ENCODE data around the gene SUMO1.
"Not testable (repeated sequence)": the region's sequence is repeated elsewhere in the genome, so short reads cannot be mapped to it uniquely, and the experiment has no call there.

Gene SUMO1

GRCh38 chr2:202267495-202267894, 29.1 kb upstream of the SUMO1 start:
- TF ChIP-seq, protein P1, sequence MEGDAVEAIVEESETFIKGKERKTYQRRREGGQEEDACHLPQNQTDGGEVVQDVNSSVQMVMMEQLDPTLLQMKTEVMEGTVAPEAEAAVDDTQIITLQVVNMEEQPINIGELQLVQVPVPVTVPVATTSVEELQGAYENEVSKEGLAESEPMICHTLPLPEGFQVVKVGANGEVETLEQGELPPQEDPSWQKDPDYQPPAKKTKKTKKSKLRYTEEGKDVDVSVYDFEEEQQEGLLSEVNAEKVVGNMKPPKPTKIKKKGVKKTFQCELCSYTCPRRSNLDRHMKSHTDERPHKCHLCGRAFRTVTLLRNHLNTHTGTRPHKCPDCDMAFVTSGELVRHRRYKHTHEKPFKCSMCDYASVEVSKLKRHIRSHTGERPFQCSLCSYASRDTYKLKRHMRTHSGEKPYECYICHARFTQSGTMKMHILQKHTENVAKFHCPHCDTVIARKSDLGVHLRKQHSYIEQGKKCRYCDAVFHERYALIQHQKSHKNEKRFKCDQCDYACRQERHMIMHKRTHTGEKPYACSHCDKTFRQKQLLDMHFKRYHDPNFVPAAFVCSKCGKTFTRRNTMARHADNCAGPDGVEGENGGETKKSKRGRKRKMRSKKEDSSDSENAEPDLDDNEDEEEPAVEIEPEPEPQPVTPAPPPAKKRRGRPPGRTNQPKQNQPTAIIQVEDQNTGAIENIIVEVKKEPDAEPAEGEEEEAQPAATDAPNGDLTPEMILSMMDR (IDR thresholded peaks at IDR 0.05; ENCODE audit: extremely low read depth, missing control alignments), result no peak

GRCh38 chr2:202265467-202266277, 27.3 kb upstream of the SUMO1 start, which contains the start of gene NOP58:
Gene NOP58, plus strand, starts transcription at chr2:202265763. Its CDS starts 179 bp downstream, at chr2:202265942.
- peak; percentile 87 for DNase-seq (ENCODE audit: low spot score)

More at GRCh38 chr2:202267495-202267894, 29.1 kb upstream of the SUMO1 start:
- DNase-seq (ENCODE audit: low spot score), result no peak

GRCh38 chr2:202261531-202261930, 23.1 kb upstream of the SUMO1 start:
- TF ChIP-seq, protein P1 (IDR thresholded peaks at IDR 0.05; ENCODE audit: extremely low read depth, missing control alignments), result no peak
- no peak for DNase-seq (ENCODE audit: low spot score)

More at GRCh38 chr2:202265467-202266277, 27.3 kb upstream of the SUMO1 start, which contains the start of gene NOP58:
- TF ChIP-seq, protein P1 (IDR thresholded peaks at IDR 0.05; ENCODE audit: extremely low read depth, missing control alignments), result no peak

DNA sequence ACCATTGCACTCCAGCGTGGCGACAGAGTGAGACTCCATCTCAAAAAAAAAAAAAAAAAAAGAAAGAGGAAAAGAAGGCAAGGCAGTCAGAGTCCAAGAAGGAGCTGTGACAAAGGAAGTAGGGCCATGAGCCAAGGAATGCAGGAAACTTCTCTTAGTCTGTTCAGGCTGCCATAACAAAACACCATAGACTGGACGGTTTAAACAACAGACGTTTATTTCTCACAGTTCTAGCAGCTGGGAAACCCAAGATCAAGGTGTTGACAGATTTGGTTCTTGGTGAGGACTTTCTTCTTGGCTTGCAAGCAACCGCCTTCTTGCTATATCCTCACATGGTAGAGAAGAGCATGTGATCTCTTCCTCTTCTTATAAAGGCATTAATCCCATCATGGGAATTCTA, 13.1 kb upstream of the SUMO1 start:
- no peak for DNase-seq (ENCODE audit: low spot score)
- TF ChIP-seq, protein P1 (IDR thresholded peaks at IDR 0.05; ENCODE audit: extremely low read depth, missing control alignments), result no peak

DNA sequence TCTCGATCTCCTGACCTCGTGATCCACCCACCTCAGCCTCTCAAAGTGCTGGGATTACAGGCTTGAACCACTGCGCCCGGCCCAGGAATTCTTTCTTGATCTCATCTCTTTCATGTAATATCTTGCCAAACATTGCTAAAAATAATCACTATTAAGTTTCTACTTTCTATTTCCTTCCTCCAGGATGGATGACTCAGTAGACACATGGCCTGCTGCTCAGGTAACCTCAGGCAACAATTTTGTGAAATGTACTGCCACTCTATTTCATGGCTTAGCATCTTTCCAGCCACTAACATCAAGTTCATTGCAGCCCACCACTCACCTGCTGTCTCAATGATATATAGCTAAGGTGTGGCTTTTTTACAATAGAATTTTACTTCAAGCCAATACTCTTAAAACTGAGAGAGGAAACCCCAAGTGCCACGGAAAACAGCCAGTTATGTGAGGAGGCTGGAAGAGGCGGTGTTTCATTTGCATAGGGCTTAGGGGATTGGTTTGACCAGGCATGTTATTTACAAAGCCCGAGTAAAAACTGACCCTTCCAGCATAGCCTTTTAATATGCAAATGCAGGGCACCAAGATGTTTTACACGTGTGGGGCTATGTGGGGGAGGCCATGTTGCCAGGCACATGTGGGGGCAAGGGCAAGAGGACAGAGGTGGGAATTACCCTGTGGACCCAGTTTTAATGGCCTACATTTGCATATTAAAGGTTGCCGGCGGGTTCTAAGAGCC, 11.3 kb upstream of the SUMO1 start:
- TF ChIP-seq, protein P1 (IDR thresholded peaks at IDR 0.05; ENCODE audit: extremely low read depth, missing control alignments), result no peak
- no peak for DNase-seq (ENCODE audit: low spot score)

DNA sequence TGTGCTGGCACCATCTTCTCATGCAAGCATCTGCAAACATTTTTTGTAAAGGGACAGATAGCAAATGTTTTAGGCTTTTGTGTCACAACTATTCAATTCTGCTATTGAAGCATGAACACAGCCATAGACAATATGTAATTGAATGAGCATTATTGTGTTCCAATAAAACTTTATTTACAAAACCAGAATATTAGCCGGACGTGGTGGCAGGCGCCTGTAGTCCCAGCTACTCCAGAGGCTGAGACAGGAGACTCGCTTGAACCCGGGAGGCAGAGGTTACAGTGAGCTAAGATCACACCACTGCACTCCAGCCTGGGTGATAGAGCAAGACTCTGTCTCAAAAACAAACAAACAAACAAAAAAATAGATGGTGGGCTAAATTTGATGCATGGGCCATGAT, 9.3 kb upstream of the SUMO1 start:
- not testable (repeated sequence) for DNase-seq (ENCODE audit: low spot score)

- DNase-seq (ENCODE audit: low spot score), result peak; percentile 55
- TF ChIP-seq, protein P1 (IDR thresholded peaks at IDR 0.05; ENCODE audit: extremely low read depth, missing control alignments), result no peak
Measured at GRCh38 chr2:202237787-202238233, 587 bp downstream of the SUMO1 start.
